ENCODE data around the gene ZSCAN1. TPM values are rescaled to one million over a fixed set of nuclear protein-coding genes. Genes with fewer than 3 reads are reported as not detected.

The ZSCAN1 gene
- polyA plus RNA-seq, 3 donors = 2.0 to 2.9 (median 2.5) TPM

GRCh38 chr19:58038688-58039204 lies 4.9 kb downstream of the ZSCAN1 start:
- no peak for DNase-seq (ENCODE audit: low read depth in 3 of 3, low spot score in 2 of 3)

- no peak for DNase-seq (ENCODE audit: low read depth in 3 of 3, low spot score in 2 of 3)
Measured at GRCh38 chr19:58040751-58041525, 7.1 kb downstream of the ZSCAN1 start.

- no peak for DNase-seq (ENCODE audit: low read depth in 3 of 3, low spot score in 2 of 3)
Measured at GRCh38 chr19:58042495-58043340, 8.9 kb downstream of the ZSCAN1 start.

- no peak for DNase-seq (ENCODE audit: low read depth in 3 of 3, low spot score in 2 of 3)
Measured at GRCh38 chr19:58044391-58044790, 10.6 kb downstream of the ZSCAN1 start.

- no peak for DNase-seq (ENCODE audit: low read depth in 3 of 3, low spot score in 2 of 3)
Measured at GRCh38 chr19:58044886-58045285, 11.1 kb downstream of the ZSCAN1 start.

- no peak for DNase-seq (ENCODE audit: low read depth in 3 of 3, low spot score in 2 of 3)
Measured at GRCh38 chr19:58045411-58046050, 11.7 kb downstream of the ZSCAN1 start.

GRCh38 chr19:58046856-58047255 lies 13.0 kb downstream of the ZSCAN1 start:
- no peak for DNase-seq (ENCODE audit: low read depth in 3 of 3, low spot score in 2 of 3)

GRCh38 chr19:58047672-58048071 lies 13.8 kb downstream of the ZSCAN1 start:
- no peak for DNase-seq (ENCODE audit: low read depth in 3 of 3, low spot score in 2 of 3)

GRCh38 chr19:58052256-58052655 lies 18.4 kb downstream of the ZSCAN1 start:
- DNase-seq (ENCODE audit: low read depth in 3 of 3, low spot score in 2 of 3) = no peak

GRCh38 chr19:58053480-58054156 lies 19.8 kb downstream of the ZSCAN1 start:
- no peak for DNase-seq (ENCODE audit: low read depth in 3 of 3, low spot score in 2 of 3)

GRCh38 chr19:58054901-58055874 lies 21.4 kb downstream of the ZSCAN1 start:
- peak in 2 of 3 donors; percentile 49 to 58 for DNase-seq (ENCODE audit: low read depth in 3 of 3, low spot score in 2 of 3)

- DNase-seq (ENCODE audit: low read depth in 3 of 3, low spot score in 2 of 3) = no peak
Measured at GRCh38 chr19:58056261-58056660, 22.4 kb downstream of the ZSCAN1 start.

- DNase-seq (ENCODE audit: low read depth in 3 of 3, low spot score in 2 of 3) = no peak
Measured at GRCh38 chr19:58056861-58057260, 23.0 kb downstream of the ZSCAN1 start.

GRCh38 chr19:58058467-58058866 lies 24.6 kb downstream of the ZSCAN1 start:
- DNase-seq (ENCODE audit: low read depth in 3 of 3, low spot score in 2 of 3) = no peak

- DNase-seq (ENCODE audit: low read depth in 3 of 3, low spot score in 2 of 3) = peak; percentile 67 to 87 (median 78)
Measured at GRCh38 chr19:58059003-58059670, 25.3 kb downstream of the ZSCAN1 start, which contains the start of gene ZNF135. Gene ZNF135 (plus strand): TSS chr19:58059282. CDS start chr19:58060003, 721 bp downstream.

- no peak for DNase-seq (ENCODE audit: low read depth in 3 of 3, low spot score in 2 of 3)
Measured at GRCh38 chr19:58059671-58060078, 25.9 kb downstream of the ZSCAN1 start.

- no peak for DNase-seq (ENCODE audit: low read depth in 3 of 3, low spot score in 2 of 3)
Measured at GRCh38 chr19:58060231-58060630, 26.4 kb downstream of the ZSCAN1 start.

GRCh38 chr19:58063712-58064111 lies 29.9 kb downstream of the ZSCAN1 start:
- no peak for DNase-seq (ENCODE audit: low read depth in 3 of 3, low spot score in 2 of 3)

Measured in right renal cortex interstitium (tissue), 3 donors.